IgD-negative memory B cell (primary cell): ENCODE results near the gene KRT40. TPM values are rescaled to one million over a fixed set of nuclear protein-coding genes. Genes with fewer than 3 reads are reported as not detected.

Experiments used
- H3K27ac Mint-ChIP-seq, 3 donors: one replicate each; pipeline ENCODE4 v1.8.0; 2020 to 2022; ENCODE audit warnings: mild to moderate bottlenecking in 3 of 3, mixed read lengths in 3 of 3, moderate library complexity in 1 of 3
- H3K27me3 Mint-ChIP-seq: one replicate; pipeline ENCODE4 v1.8.0; 2021; ENCODE audit warnings: mixed read lengths
- H3K36me3 Mint-ChIP-seq: one replicate; pipeline ENCODE4 v1.8.0; 2020; ENCODE audit warnings: mild to moderate bottlenecking, mixed read lengths
- H3K4me1 Mint-ChIP-seq, 3 donors: one replicate each; pipeline ENCODE4 v1.8.0; 2020 to 2022; ENCODE audit warnings: mixed read lengths in 3 of 3, mild to moderate bottlenecking in 1 of 3
- H3K4me3 Mint-ChIP-seq, 4 donors: one replicate each; pipeline ENCODE4 v1.8.0; 2020 to 2022; ENCODE audit warnings: mild to moderate bottlenecking in 4 of 4, mixed read lengths in 4 of 4, moderate library complexity in 3 of 4
- H3K9me3 Mint-ChIP-seq, 3 donors: one replicate each; pipeline ENCODE4 v1.8.0; 2020 to 2021; ENCODE audit warnings: mixed read lengths in 3 of 3, mild to moderate bottlenecking in 1 of 3
- polyA plus RNA-seq: library from polyadenylated mRNA; unstranded; fragments of 300-500 nt; fragmentation: Illumina TruSeq; gene quantifications from one replicate; pipeline ENCODE4 v1.2.3, GENCODE V29; 2021

The KRT40 gene
- polyA plus RNA-seq, 1 donor from 2014 or later, result not detected

GRCh38 chr17:40980117-40980516 lies 4.0 kb downstream of the KRT40 start:
- no peaks in the 10 kb centered on the region for H3K36me3 Mint-ChIP-seq
- no peak overlapping the region for H3K4me3 Mint-ChIP-seq
- no peaks in the 10 kb centered on the region for H3K4me1 Mint-ChIP-seq
- H3K9me3 Mint-ChIP-seq, result no peaks in the 10 kb centered on the region
- H3K27ac Mint-ChIP-seq, result no peak overlapping the region
- H3K27me3 Mint-ChIP-seq, result peaks cover 15% of the 10 kb centered on the region

DNA sequence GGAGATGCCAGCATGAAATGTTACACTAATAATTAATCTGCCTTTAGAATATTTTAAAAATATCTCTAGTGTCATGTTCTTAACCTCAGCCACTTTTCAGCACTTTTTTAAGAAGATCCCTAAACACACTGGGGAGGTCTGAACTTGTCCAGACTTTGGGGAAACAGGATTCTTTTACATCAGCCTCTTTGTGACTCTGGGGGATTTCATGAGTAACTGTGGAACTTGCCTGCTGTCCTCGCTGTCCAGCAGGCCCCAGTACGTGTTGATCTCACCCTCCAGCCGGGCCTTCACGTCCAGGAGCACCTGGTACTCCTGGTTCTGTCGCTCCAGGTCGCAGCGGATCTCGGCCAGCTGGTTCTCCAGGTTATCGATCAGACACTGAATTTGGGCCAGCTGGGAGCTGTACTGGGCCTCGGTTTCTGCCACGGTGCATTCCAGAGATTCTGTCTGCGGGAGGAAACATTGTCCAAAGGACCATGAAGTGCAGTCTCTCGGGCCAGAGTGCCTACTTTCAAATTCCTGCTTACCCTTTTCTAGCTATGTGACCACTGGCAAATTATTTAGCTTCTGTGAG lies 5.5 kb downstream of the KRT40 start:
- peaks cover 10% of the 10 kb centered on the region for H3K27me3 Mint-ChIP-seq
- no peaks in the 10 kb centered on the region for H3K36me3 Mint-ChIP-seq

DNA sequence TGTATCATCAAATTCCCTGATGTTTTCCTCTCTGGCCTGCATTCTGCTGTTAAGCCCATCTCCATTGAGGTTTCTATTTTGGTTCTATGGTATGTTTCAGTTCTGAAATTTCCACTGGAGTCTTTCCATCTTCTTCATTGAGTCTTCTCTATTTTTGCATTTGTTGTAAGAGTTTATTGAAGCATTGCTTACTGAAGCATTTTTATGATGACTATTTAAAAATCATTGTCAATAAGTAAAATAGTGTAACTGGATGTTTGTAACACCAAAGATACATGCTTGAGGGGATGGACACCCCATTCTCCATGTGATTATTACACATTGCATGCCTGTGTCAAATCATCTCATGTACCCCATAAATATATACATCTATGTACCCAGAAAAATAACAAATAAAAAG lies 8.6 kb downstream of the KRT40 start:
- H3K27me3 Mint-ChIP-seq, result peaks cover 8% of the 10 kb centered on the region
- H3K27ac Mint-ChIP-seq, result no peak overlapping the region
- H3K4me1 Mint-ChIP-seq, result no peaks in the 10 kb centered on the region
- no peaks in the 10 kb centered on the region for H3K36me3 Mint-ChIP-seq
- H3K9me3 Mint-ChIP-seq, result no peaks in the 10 kb centered on the region
- no peak overlapping the region for H3K4me3 Mint-ChIP-seq

More for the DNA sequence above, 5.5 kb downstream of the KRT40 start:
- H3K4me3 Mint-ChIP-seq, result no peak overlapping the region
- no peak overlapping the region for H3K27ac Mint-ChIP-seq
- no peaks in the 10 kb centered on the region for H3K9me3 Mint-ChIP-seq
- H3K4me1 Mint-ChIP-seq, result no peaks in the 10 kb centered on the region

GRCh38 chr17:40974366-40974765 lies 9.8 kb downstream of the KRT40 start:
- H3K9me3 Mint-ChIP-seq, result no peaks in the 10 kb centered on the region
- H3K4me3 Mint-ChIP-seq, result no peak overlapping the region

GRCh38 chr17:40967582-40967981 lies 16.5 kb downstream of the KRT40 start:
- Mint-ChIP-seq H3K36me3 (no peaks in the 10 kb centered on the region), H3K4me3 (no peak overlapping the region), H3K27ac (no peak overlapping the region), H3K27me3 (peaks cover 6% of the 10 kb centered on the region), H3K9me3 (peaks cover 0 to 2% (median 0%) of the 10 kb centered on the region in 3 donors), H3K4me1 (peaks cover 0 to 5% (median 0%) of the 10 kb centered on the region in 3 donors)

More at GRCh38 chr17:40974366-40974765, 9.8 kb downstream of the KRT40 start:
- Mint-ChIP-seq H3K27ac (no peak overlapping the region), H3K36me3 (no peaks in the 10 kb centered on the region), H3K4me1 (no peaks in the 10 kb centered on the region), H3K27me3 (peaks cover 9% of the 10 kb centered on the region)

- H3K36me3 Mint-ChIP-seq, result no peaks in the 10 kb centered on the region
- H3K4me3 Mint-ChIP-seq, result no peak within 1 kb of the TSS
- H3K27ac Mint-ChIP-seq, result no peak within 1 kb of the TSS
Measured at GRCh38 chr17:40966848-40967247, 17.3 kb downstream of the KRT40 start, which contains the start of gene KRT39. TSS of gene KRT39 (minus strand) at chr17:40966948. CDS start at chr17:40966856, 92 bp downstream.

GRCh38 chr17:40963838-40964237 lies 20.3 kb downstream of the KRT40 start:
- Mint-ChIP-seq H3K9me3 (peaks cover 0 to 2% (median 0%) of the 10 kb centered on the region in 3 donors), H3K4me3 (no peak overlapping the region), H3K27ac (no peak overlapping the region), H3K36me3 (no peaks in the 10 kb centered on the region), H3K4me1 (peaks cover 0 to 5% (median 0%) of the 10 kb centered on the region in 3 donors), H3K27me3 (peaks cover 3% of the 10 kb centered on the region)

More at GRCh38 chr17:40966848-40967247, 17.3 kb downstream of the KRT40 start, which contains the start of gene KRT39:
- peaks cover 0 to 2% (median 0%) of the 10 kb centered on the region in 3 donors for H3K9me3 Mint-ChIP-seq
- peaks cover 6% of the 10 kb centered on the region for H3K27me3 Mint-ChIP-seq
- peaks cover 0 to 5% (median 0%) of the 10 kb centered on the region in 3 donors for H3K4me1 Mint-ChIP-seq

GRCh38 chr17:40962059-40962561 lies 22.0 kb downstream of the KRT40 start:
- no peak overlapping the region for H3K4me3 Mint-ChIP-seq
- H3K4me1 Mint-ChIP-seq, result peaks cover 0 to 5% (median 0%) of the 10 kb centered on the region in 3 donors
- peaks cover 3% of the 10 kb centered on the region for H3K27me3 Mint-ChIP-seq
- H3K27ac Mint-ChIP-seq, result no peak overlapping the region
- peaks cover 0 to 2% (median 0%) of the 10 kb centered on the region in 3 donors for H3K9me3 Mint-ChIP-seq
- no peaks in the 10 kb centered on the region for H3K36me3 Mint-ChIP-seq

GRCh38 chr17:40961591-40961990 lies 22.5 kb downstream of the KRT40 start:
- no peak overlapping the region for H3K4me3 Mint-ChIP-seq

GRCh38 chr17:40960144-40960543 lies 24.0 kb downstream of the KRT40 start:
- no peak overlapping the region for H3K4me3 Mint-ChIP-seq
- no peaks in the 10 kb centered on the region for H3K36me3 Mint-ChIP-seq
- peak overlapping the region in 1 of 3 donors; percentile 51 for H3K27ac Mint-ChIP-seq
- H3K9me3 Mint-ChIP-seq, result no peaks in the 10 kb centered on the region
- H3K4me1 Mint-ChIP-seq, result peaks cover 0 to 5% (median 0%) of the 10 kb centered on the region in 3 donors
- H3K27me3 Mint-ChIP-seq, result no peaks in the 10 kb centered on the region

More at GRCh38 chr17:40961591-40961990, 22.5 kb downstream of the KRT40 start:
- Mint-ChIP-seq H3K4me1 (peaks cover 0 to 5% (median 0%) of the 10 kb centered on the region in 3 donors), H3K36me3 (no peaks in the 10 kb centered on the region), H3K9me3 (peaks cover 0 to 2% (median 0%) of the 10 kb centered on the region in 3 donors), H3K27me3 (peaks cover 3% of the 10 kb centered on the region), H3K27ac (no peak overlapping the region)

- Mint-ChIP-seq H3K36me3 (no peaks in the 10 kb centered on the region), H3K27me3 (no peaks in the 10 kb centered on the region), H3K27ac (no peak overlapping the region), H3K9me3 (no peaks in the 10 kb centered on the region), H3K4me3 (no peak overlapping the region), H3K4me1 (no peaks in the 10 kb centered on the region)
Measured at GRCh38 chr17:40958086-40958953, 25.8 kb downstream of the KRT40 start.

DNA sequence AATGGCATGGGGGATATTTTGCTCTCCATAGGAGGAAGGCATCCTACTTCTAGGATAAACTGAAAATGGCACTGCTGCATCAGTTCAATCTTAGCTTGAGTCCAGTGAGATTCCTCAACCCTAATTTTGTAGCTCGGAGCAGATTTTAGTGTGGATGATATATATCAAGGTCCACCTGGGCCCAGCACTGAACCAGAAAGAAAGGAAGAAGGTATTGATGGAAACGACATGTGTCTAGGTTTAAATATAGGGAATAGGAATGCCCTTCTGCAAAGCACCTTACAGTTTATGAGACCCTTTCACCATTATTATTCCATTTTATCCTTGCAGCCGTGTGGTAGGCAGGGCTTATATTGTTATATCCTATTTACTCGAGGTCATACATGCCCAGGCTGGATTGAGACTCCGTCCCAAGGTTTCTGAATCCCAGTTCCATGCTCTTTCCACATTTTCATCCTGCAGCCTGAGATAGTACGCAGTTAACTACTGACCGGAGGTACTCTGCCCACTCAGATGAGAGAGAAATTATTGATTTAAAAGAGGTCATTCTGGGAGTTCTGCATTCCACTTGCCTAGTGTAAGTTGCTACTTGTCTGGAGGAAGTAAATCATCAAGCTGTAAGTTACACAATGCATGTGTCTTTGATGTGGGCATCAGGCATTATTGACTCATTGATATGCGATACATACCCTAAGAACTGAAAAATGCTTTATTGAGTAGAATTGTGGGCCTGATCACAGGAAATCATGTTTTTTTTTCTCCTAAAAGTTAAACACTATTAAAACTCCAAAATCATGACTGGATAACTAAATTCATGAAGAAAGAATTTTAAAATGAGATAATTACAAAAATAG lies 27.5 kb downstream of the KRT40 start:
- H3K27ac Mint-ChIP-seq, result no peak overlapping the region
- H3K4me1 Mint-ChIP-seq, result no peaks in the 10 kb centered on the region
- H3K27me3 Mint-ChIP-seq, result no peaks in the 10 kb centered on the region
- H3K36me3 Mint-ChIP-seq, result no peaks in the 10 kb centered on the region
- H3K4me3 Mint-ChIP-seq, result no peak overlapping the region
- H3K9me3 Mint-ChIP-seq, result no peaks in the 10 kb centered on the region

- H3K27ac Mint-ChIP-seq, result no peak overlapping the region
- H3K4me3 Mint-ChIP-seq, result no peak overlapping the region
- H3K4me1 Mint-ChIP-seq, result no peaks in the 10 kb centered on the region
- no peaks in the 10 kb centered on the region for H3K36me3 Mint-ChIP-seq
- H3K9me3 Mint-ChIP-seq, result no peaks in the 10 kb centered on the region
- H3K27me3 Mint-ChIP-seq, result peaks cover 4% of the 10 kb centered on the region
Measured at GRCh38 chr17:40953881-40954280, 30.2 kb downstream of the KRT40 start.

- Mint-ChIP-seq H3K36me3 (no peaks in the 10 kb centered on the region), H3K9me3 (no peaks in the 10 kb centered on the region), H3K27ac (no peak overlapping the region), H3K4me1 (no peaks in the 10 kb centered on the region), H3K27me3 (peaks cover 12% of the 10 kb centered on the region), H3K4me3 (no peak overlapping the region)
Measured at GRCh38 chr17:40952661-40953060, 31.5 kb downstream of the KRT40 start.
